Pancreas (tissue), 10 donors: ENCODE data around the gene RCCD1. TPM values are rescaled to one million over a fixed set of nuclear protein-coding genes. Genes with fewer than 3 reads are reported as not detected.

Experiments
- ATAC-seq, 4 donors: fragments of 200-7000 bp; cut with Tn5 transposase; one replicate each; pipeline versions ENCODE4 v1.8.0 to v1.9.1; 2020; ENCODE audit warnings: mild to moderate bottlenecking in 4 of 4, moderate library complexity in 4 of 4
- DNase-seq, 6 donors: peaks; one replicate each; pipeline ENCODE4 v3.0.0-alpha.2; 2020
- FAIRE-seq: peaks from 2 replicates; lab custom pipeline; 2012; peaks lifted over from hg19 to GRCh38; lab: Jason Lieb, UNC
- H3K27ac ChIP-seq, 4 donors: fragments of 200-600 bp; sonication (generic); 1 replicate in 3 of 4; 2 replicates in 1 of 4; pipeline versions ENCODE4 v1.5.0 to v1.8.0; 2020
- H3K27me3 ChIP-seq, 4 donors: fragments of 200-600 bp; one replicate each; pipeline ENCODE4 v1.8.0; 2021
- H3K36me3 ChIP-seq, 3 donors: fragments of 200-600 bp; sonication (generic) in 1 of 3; one replicate each; pipeline versions ENCODE4 v1.5.0 to v1.8.0; 2020 to 2021
- H3K4me1 ChIP-seq, 3 donors: fragments of 200-600 bp; one replicate each; pipeline ENCODE4 v1.8.0; 2021
- H3K4me3 ChIP-seq, 4 donors: fragments of 200-600 bp; sonication (generic) in 2 of 4; one replicate each; pipeline versions ENCODE4 v1.5.0 to v1.8.0; 2020 to 2021
- H3K9me3 ChIP-seq, 4 donors: fragments of 200-600 bp; one replicate each; pipeline ENCODE4 v1.8.0; 2021
- whole genome bisulfite sequencing, 2 donors: extraction: QIAGEN DNeasy Blood & Tissue Kit; methylation state at CpG; one replicate each; pipeline ENCODE4 v1.1.7; 2013; 5-methylcytosine and 5-hydroxymethylcytosine counted together
- intact Hi-C, 3 donors: fragments of 100-400 bp; cut with DNase I; formaldehyde crosslinking; loops; one replicate each; pipeline versions ENCODE4 v1.11.1 to v1.14.2; 2022
- polyA plus RNA-seq, 2 donors: library from polyadenylated mRNA; stranded (reverse); fragments of 200-250 nt; gene quantifications; one replicate each; pipeline ENCODE4 v1.2.3, GENCODE V29; 2013
- total RNA-seq, 6 donors: library from RNA; stranded (reverse); fragmentation: NEBNext Ultra II Directional in 4 of 6; extraction: Animal tissue kit (Norgen Biotek cat#: 25700) in 4 of 6; gene quantifications; one replicate each; pipeline versions ENCODE4 v1.2.1 to v1.2.4, GENCODE V29; 2021 to 2023
- TF ChIP-seq, protein P1 (sequence below), 4 donors: fragments of 200-600 bp; sonication (generic) in 3 of 4; IDR thresholded peaks; one replicate each; pipeline versions ENCODE4 v1.5.0 to v1.8.0; 2021; ENCODE audit warnings: antibody characterized with exemption in 4 of 4
- donor health status: healthy with polysubstance abuse.
- donor health status: DM: no; HTN: no; CAD: no; lungs with moderate emphysema.
- donor health status: DM: no; HTN: no; CAD: no.
- donor health status: control.
- donor health status: control.
- donor health status: Bipolar disorder and iron deficiency.
- donor health status: DM: yes; HTN: yes; CAD: no.
- donor health status: DM: no; HTN: no; CAD: no.
- donor health status: DM: no; HTN: no; CAD: no.
- donor health status: DM: yes; HTN: yes; CAD: no.

Gene RCCD1
- total and polyA plus RNA-seq, 8 donors = 6.6 to 12.2 (median 8.5) TPM

DNA sequence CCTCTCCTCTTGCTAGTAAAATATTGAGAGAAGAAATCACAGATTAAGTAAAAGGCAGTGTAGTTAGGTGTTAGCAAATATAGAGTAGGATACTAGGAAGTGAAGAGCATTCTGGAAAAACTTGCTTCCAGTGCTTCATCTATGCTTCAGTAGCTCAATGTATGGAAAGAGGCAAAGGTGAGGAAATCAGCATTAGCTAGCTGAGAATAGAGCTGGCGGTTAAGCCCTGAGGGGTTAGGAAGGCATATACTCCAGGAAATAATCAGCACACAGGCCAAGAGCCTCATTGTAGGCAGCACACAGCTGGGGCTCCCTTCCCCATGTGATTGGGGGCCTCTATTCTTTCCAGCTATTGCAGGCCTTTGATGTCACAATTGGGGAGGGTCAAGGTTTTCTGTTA is 13.8 kb downstream of the RCCD1 start:
- intact Hi-C loops = no loop called here
- WGBS, 2 donors = 96 to 100% methylated on average over 1 of the region's 1 CpG
- TF ChIP-seq, protein P1, sequence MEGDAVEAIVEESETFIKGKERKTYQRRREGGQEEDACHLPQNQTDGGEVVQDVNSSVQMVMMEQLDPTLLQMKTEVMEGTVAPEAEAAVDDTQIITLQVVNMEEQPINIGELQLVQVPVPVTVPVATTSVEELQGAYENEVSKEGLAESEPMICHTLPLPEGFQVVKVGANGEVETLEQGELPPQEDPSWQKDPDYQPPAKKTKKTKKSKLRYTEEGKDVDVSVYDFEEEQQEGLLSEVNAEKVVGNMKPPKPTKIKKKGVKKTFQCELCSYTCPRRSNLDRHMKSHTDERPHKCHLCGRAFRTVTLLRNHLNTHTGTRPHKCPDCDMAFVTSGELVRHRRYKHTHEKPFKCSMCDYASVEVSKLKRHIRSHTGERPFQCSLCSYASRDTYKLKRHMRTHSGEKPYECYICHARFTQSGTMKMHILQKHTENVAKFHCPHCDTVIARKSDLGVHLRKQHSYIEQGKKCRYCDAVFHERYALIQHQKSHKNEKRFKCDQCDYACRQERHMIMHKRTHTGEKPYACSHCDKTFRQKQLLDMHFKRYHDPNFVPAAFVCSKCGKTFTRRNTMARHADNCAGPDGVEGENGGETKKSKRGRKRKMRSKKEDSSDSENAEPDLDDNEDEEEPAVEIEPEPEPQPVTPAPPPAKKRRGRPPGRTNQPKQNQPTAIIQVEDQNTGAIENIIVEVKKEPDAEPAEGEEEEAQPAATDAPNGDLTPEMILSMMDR (IDR thresholded peaks at IDR 0.05) = no peak
- no peaks in the 10 kb centered on the region for H3K4me1 ChIP-seq
- H3K27ac ChIP-seq = no peak overlapping the region
- no peak for ATAC-seq
- no peak for FAIRE-seq
- no peaks in the 10 kb centered on the region for H3K27me3 ChIP-seq
- DNase-seq = no peak
- no peak overlapping the region for H3K4me3 ChIP-seq
- peaks cover 0 to 18% (median 0%) of the 10 kb centered on the region in 3 donors for H3K36me3 ChIP-seq
- no peaks in the 10 kb centered on the region for H3K9me3 ChIP-seq

DNA sequence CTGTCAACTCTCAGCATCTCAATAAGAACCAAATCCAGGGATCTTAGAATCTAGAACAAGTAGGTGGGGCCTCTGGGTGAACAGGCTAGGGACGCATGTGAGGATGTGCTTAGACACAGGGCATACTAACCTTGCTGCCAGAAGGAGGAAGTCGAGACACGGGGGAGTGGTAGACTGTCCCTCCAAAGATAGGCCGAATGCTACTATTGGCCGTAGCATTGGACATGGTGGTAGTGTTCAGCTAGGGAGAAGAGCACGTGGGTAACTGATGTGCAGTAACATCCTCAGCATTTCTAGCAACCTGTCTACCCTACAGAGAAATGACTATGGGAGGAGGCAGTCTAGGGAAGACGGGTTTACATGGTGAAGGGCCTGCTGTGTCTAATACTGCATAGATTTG is 15.6 kb downstream of the RCCD1 start:
- TF ChIP-seq, protein P1 (IDR thresholded peaks at IDR 0.05) = no peak
- no peak for DNase-seq
- WGBS, 2 donors = 88 to 93% methylated on average over 7 of the region's 7 CpGs

DNA sequence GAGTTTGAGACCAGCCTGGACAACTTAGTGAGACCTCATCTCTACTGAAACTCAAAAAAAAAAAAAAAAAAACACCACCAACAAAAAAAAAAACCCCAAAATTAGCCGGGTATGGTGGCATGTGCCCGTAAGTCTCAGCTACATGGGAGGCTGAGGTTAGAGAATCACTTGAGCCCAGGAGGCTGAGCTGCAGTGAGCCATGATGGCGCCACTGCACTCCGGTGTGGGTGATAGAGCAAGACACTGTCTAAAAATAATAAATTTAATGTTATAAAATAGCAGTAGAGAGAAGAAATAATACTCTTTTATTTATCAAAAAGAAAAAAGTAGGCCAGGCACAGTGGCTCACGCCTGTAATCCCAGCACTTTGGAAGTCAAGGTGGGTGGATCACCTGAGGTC is 17.4 kb downstream of the RCCD1 start:
- Histone ChIP-seq H3K27ac (no peak overlapping the region), H3K36me3 (peaks cover 0 to 8% (median 0%) of the 10 kb centered on the region in 3 donors), H3K4me1 (no peaks in the 10 kb centered on the region), H3K9me3 (no peaks in the 10 kb centered on the region), H3K27me3 (no peaks in the 10 kb centered on the region), H3K4me3 (no peak overlapping the region)
- TF ChIP-seq, protein P1 (IDR thresholded peaks at IDR 0.05) = no peak
- FAIRE-seq (no peak), ATAC-seq (no peak), DNase-seq (no peak)
- intact Hi-C loops = no loop called here
- 94 to 97% methylated on average over 5 of the region's 5 CpGs for WGBS, 2 donors

More for the DNA sequence above, 15.6 kb downstream of the RCCD1 start:
- no peak for ATAC-seq
- Histone ChIP-seq H3K9me3 (no peaks in the 10 kb centered on the region), H3K4me3 (no peak overlapping the region), H3K27me3 (no peaks in the 10 kb centered on the region), H3K36me3 (peaks cover 0 to 18% (median 0%) of the 10 kb centered on the region in 3 donors), H3K27ac (no peak overlapping the region), H3K4me1 (no peaks in the 10 kb centered on the region)
- intact Hi-C loops = no loop called here
- FAIRE-seq = no peak

DNA sequence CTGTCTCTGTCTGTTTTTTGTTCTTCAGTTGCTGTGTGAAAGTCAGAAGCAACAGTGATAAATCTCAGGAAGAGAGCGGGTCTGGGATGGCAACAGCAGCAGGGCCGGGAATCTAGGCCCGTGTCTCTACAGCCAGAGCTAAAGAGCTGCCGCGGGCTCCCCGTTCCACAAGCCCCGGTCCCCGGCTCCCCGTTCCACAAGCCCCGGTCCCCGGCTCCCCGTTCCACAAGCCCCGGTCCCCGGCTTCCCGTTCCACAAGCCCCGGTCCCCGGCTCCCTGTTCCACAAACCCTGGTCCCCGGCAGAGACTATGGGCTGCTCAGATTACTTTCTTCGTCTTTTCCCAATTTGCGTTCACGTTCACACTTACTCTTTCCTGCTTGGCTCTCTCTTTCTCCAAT is 19.5 kb downstream of the RCCD1 start:
- Histone ChIP-seq H3K36me3 (peaks cover 0 to 1% (median 0%) of the 10 kb centered on the region in 3 donors), H3K9me3 (no peaks in the 10 kb centered on the region), H3K4me1 (no peaks in the 10 kb centered on the region), H3K27ac (no peak overlapping the region), H3K4me3 (no peak overlapping the region), H3K27me3 (no peaks in the 10 kb centered on the region)
- TF ChIP-seq, protein P1 (IDR thresholded peaks at IDR 0.05) = no peak
- DNase-seq (no peak), FAIRE-seq (no peak), ATAC-seq (no peak)
- intact Hi-C loops = no loop called here
- WGBS, 2 donors = 96% methylated on average over 21 of the region's 21 CpGs

DNA sequence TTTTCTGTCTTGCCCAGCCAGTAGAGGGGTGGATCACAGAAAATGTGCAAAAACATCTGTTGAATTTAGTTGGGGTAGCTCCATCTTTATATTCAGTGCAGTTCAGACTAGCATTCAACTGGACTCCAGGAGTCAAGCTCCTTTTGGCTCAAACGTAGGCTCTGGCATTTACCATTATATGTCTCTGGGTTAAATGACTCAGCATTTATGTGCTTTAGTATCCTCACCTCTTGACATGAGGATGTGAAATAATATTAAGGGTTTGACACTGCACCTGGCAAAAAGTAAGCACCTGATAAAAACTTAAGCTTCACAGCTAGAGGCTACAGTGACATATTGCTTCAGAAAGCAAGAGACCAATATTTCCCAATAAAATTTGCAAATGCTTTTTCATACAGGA is 24.9 kb downstream of the RCCD1 start:
- WGBS, 2 donors = 46 to 58% methylated on average over 1 of the region's 1 CpG
- H3K27ac ChIP-seq = no peak overlapping the region
- no peak for DNase-seq
- no peak for ATAC-seq
- peaks cover 0 to 8% (median 0%) of the 10 kb centered on the region in 3 donors for H3K36me3 ChIP-seq
- H3K4me3 ChIP-seq = no peak overlapping the region
- TF ChIP-seq, protein P1 (IDR thresholded peaks at IDR 0.05) = no peak
- no peak for FAIRE-seq
- no peaks in the 10 kb centered on the region for H3K4me1 ChIP-seq
- no peaks in the 10 kb centered on the region for H3K27me3 ChIP-seq
- intact Hi-C loops = no loop called here
- H3K9me3 ChIP-seq = no peaks in the 10 kb centered on the region
